IMR-90 (cell line): Measurements from ENCODE around the gene ZNF831. TPM values are rescaled to one million over a fixed set of nuclear protein-coding genes. Genes with fewer than 3 reads are reported as not detected.

Experiments
- ATAC-seq: fragments of 200-7000 bp; cut with Tn5 transposase; 2 replicates; pipeline ENCODE4 v1.9.1; 2020; ENCODE audit warnings: low read depth, mild to moderate bottlenecking, moderate library complexity
- BruUV-seq: library from RNA; stranded (reverse); fragments of 400-500 nt; replicated peaks from 2 replicates; lab custom pipeline; 2021; lab: Mats Ljungman, UMichigan
- CTCF ChIA-PET: fragments of 300-600 bp; formaldehyde crosslinking; extraction: SDS; loops from one replicate; lab custom pipeline; 2021; ENCODE audit warnings: antibody characterized with exemption; lab: Yijun Ruan, JAX
- POLR2A ChIA-PET: fragments of 300-600 bp; sonication (Branson Sonifier 250); formaldehyde crosslinking; loops from one replicate; lab custom pipeline; 2022; ENCODE audit warnings: antibody characterized with exemption; ENCODE audit not compliant: unreplicated experiment; lab: Charles Lee
- DNase-seq: peaks from one replicate; pipeline ENCODE4 v3.0.0; 2013
- H2AFZ ChIP-seq: replicated peaks from 2 replicates; pipeline ENCODE3; 2013; ENCODE audit warnings: low read length, mild to moderate bottlenecking; ENCODE audit not compliant: poor library complexity
- H2AK5ac ChIP-seq: 2 replicates; pipeline ENCODE4 v1.6.1; 2013; ENCODE audit warnings: low read depth, low read length, inconsistent platforms
- H2AK9ac ChIP-seq: replicated peaks from 2 replicates; pipeline ENCODE3; 2013; ENCODE audit warnings: mild to moderate bottlenecking, low read depth, low read length, moderate library complexity; ENCODE audit not compliant: poor library complexity
- H2BK120ac ChIP-seq: 2 replicates; pipeline ENCODE4 v1.6.1; 2013; ENCODE audit warnings: low read depth, low read length, inconsistent platforms
- H2BK15ac ChIP-seq: 3 replicates; pipeline ENCODE4 v1.6.1; 2013; ENCODE audit warnings: low read depth, low read length, inconsistent platforms
- H2BK20ac ChIP-seq: 2 replicates; pipeline ENCODE4 v1.6.1; 2013; ENCODE audit warnings: low read depth, mild to moderate bottlenecking, inconsistent platforms, low read length, moderate library complexity
- H2BK5ac ChIP-seq: 2 replicates; pipeline ENCODE4 v1.6.1; 2013; ENCODE audit warnings: mild to moderate bottlenecking, low read depth, low read length, inconsistent platforms; ENCODE audit not compliant: poor library complexity, severe bottlenecking
- H3K14ac ChIP-seq: replicated peaks from 2 replicates; pipeline ENCODE4 v1.6.1; 2013; ENCODE audit warnings: low read depth, low read length, inconsistent platforms
- H3K18ac ChIP-seq: 2 replicates; pipeline ENCODE4 v1.6.1; 2013; ENCODE audit warnings: low read depth, low read length, control low read depth
- H3K23ac ChIP-seq: 2 replicates; pipeline ENCODE4 v1.6.1; 2013; ENCODE audit warnings: low read depth, low read length, inconsistent platforms
- H3K27ac ChIP-seq: 2 replicates; pipeline ENCODE4 v1.5.1; 2013; ENCODE audit warnings: mild to moderate bottlenecking, control low read depth, low read length; ENCODE audit not compliant: insufficient read depth
- H3K27me3 ChIP-seq: 2 replicates; pipeline ENCODE4 v1.6.1; 2013; ENCODE audit warnings: low read length; ENCODE audit not compliant: control insufficient read depth, insufficient read depth
- H3K36me3 ChIP-seq: 2 replicates; pipeline ENCODE4 v1.6.1; 2013; ENCODE audit warnings: low read length, mixed read lengths; ENCODE audit not compliant: control insufficient read depth, insufficient read depth
- H3K4ac ChIP-seq: 2 replicates; pipeline ENCODE4 v1.6.1; 2013; ENCODE audit warnings: low read depth, low read length, inconsistent platforms
- H3K4me1 ChIP-seq: 2 replicates; pipeline ENCODE4 v1.6.1; 2013; ENCODE audit warnings: low read length, mixed read lengths; ENCODE audit not compliant: control insufficient read depth, insufficient read depth
- H3K4me2 ChIP-seq: 2 replicates; pipeline ENCODE4 v1.6.1; 2013; ENCODE audit warnings: low read depth, mild to moderate bottlenecking, control low read depth, low read length, moderate library complexity
- H3K4me3 ChIP-seq: 2 replicates; pipeline ENCODE4 v1.5.1; 2013; ENCODE audit warnings: low read depth, mild to moderate bottlenecking, control low read depth, low read length, moderate library complexity; ENCODE audit not compliant: insufficient read depth
- H3K56ac ChIP-seq: 2 replicates; pipeline ENCODE4 v1.6.1; 2013; ENCODE audit warnings: low read length, inconsistent platforms; ENCODE audit not compliant: insufficient read depth; ENCODE audit errors: extremely low read depth
- H3K79me1 ChIP-seq, 2 experiments: 2 replicates each; pipeline ENCODE4 v1.6.1; 2013; ENCODE audit warnings: low read length in 2 of 2, inconsistent platforms in 1 of 2, low read depth in 1 of 2
- H3K9ac ChIP-seq: 2 replicates; pipeline ENCODE4 v1.6.1; 2013; ENCODE audit warnings: low read depth, low read length, control low read depth
- H3K9me1 ChIP-seq: 2 replicates; pipeline ENCODE4 v1.6.1; 2013; ENCODE audit warnings: low read length, inconsistent platforms; ENCODE audit not compliant: insufficient read depth
- H3K9me3 ChIP-seq: 2 replicates; pipeline ENCODE4 v1.6.1; 2013; ENCODE audit warnings: low read length; ENCODE audit not compliant: control insufficient read depth, insufficient read depth
- H4K20me1 ChIP-seq: 2 replicates; pipeline ENCODE4 v1.6.1; 2013; ENCODE audit warnings: low read length, inconsistent platforms; ENCODE audit not compliant: insufficient read depth
- H4K5ac ChIP-seq: 2 replicates; pipeline ENCODE4 v1.6.1; 2013; ENCODE audit warnings: mild to moderate bottlenecking, low read depth, low read length, control low read depth
- H4K8ac ChIP-seq, 2 experiments: 2 replicates each; pipeline ENCODE4 v1.6.1; 2013; ENCODE audit warnings: low read depth in 2 of 2, low read length in 2 of 2, control low read depth in 1 of 2, inconsistent platforms in 1 of 2
- H4K91ac ChIP-seq: 2 replicates; pipeline ENCODE4 v1.6.1; 2013; ENCODE audit warnings: low read depth, low read length, inconsistent platforms; ENCODE audit not compliant: insufficient read depth
- BHLHE40 ChIP-seq: fragments of 150-350 bp; IDR thresholded peaks from 2 replicates; pipeline ENCODE4 v1.6.1; 2016; ENCODE audit warnings: mild to moderate bottlenecking, low read depth, low read length
- CHD1 ChIP-seq: IDR thresholded peaks from 2 replicates; pipeline ENCODE4 v1.6.1; 2012; ENCODE audit warnings: low read depth, low read length, improper control_type of control experiment
- MAFK ChIP-seq: IDR thresholded peaks from 2 replicates; pipeline ENCODE4 v1.6.1; 2012; ENCODE audit warnings: low read depth, low read length, improper control_type of control experiment
- MXI1 ChIP-seq: IDR thresholded peaks from 2 replicates; pipeline ENCODE4 v1.6.1; 2012; ENCODE audit warnings: low read depth, mild to moderate bottlenecking, low read length, moderate library complexity, borderline replicate concordance
- NFE2L2 ChIP-seq: fragments of 150-350 bp; IDR thresholded peaks from 2 replicates; pipeline ENCODE4 v1.6.1; 2016; ENCODE audit warnings: low read depth, mild to moderate bottlenecking, low read length
- SMC3 ChIP-seq: fragments of 150-350 bp; IDR thresholded peaks from 2 replicates; pipeline ENCODE4 v1.6.1; 2016; ENCODE audit warnings: low read depth, mild to moderate bottlenecking, antibody characterized with exemption, low read length, moderate library complexity
- WGBS, 2 experiments: methylation state at CpG; one replicate each; pipeline versions ENCODE4 v1.1.5 to v1.1.7; 2013; ENCODE audit warnings: missing lambda C conversion rate in 2 of 2; ENCODE audit not compliant: insufficient read length in 1 of 2; ENCODE audit errors: extremely low coverage in 2 of 2; 5-methylcytosine and 5-hydroxymethylcytosine counted together
- dilution Hi-C: fragments of 300-500 bp; cut with HindIII; formaldehyde crosslinking; loops from one replicate; pipeline ENCODE4 v1.14.3; 2018; ENCODE audit warnings: low sequenced_read_pairs; ENCODE audit not compliant: unreplicated experiment
- in situ Hi-C: fragments of 300-500 bp; cut with MboI; formaldehyde crosslinking; loops from 3 replicates; pipeline ENCODE4 v1.14.3; 2019; ENCODE audit warnings: low sequenced_read_pairs, inconsistent platforms, mixed read lengths
- intact Hi-C: fragments of 100-400 bp; cut with micrococcal nuclease; formaldehyde crosslinking; loops from 2 replicates; pipeline ENCODE4 v1.10.0; 2022
- polyA plus RNA-seq, 3 experiments: library from polyadenylated mRNA; depleted of rRNA; stranded (reverse); fragments of >200 nt; gene quantifications; 2 replicates each; pipeline ENCODE4 v1.2.3, GENCODE V29; 2012; ENCODE audit warnings: low replicate concordance in 1 of 3
- total RNA-seq: library from RNA; depleted of rRNA; stranded (reverse); fragments of >200 nt; gene quantifications from 2 replicates; pipeline ENCODE4 v1.2.3, GENCODE V29; 2012
- TF ChIP-seq, protein P1 (sequence below): fragments of 150-350 bp; IDR thresholded peaks from 2 replicates; pipeline ENCODE4 v1.6.1; 2017; ENCODE audit warnings: mild to moderate bottlenecking, antibody characterized with exemption, low read length, low read depth
- TF ChIP-seq, protein P2 (sequence below): fragments of 150-350 bp; IDR thresholded peaks from 2 replicates; pipeline ENCODE4 v1.6.1; 2016; ENCODE audit warnings: low read depth, mild to moderate bottlenecking, low read length, moderate library complexity, borderline replicate concordance

The ZNF831 gene
- total and polyA plus RNA-seq, 2 of the 4 experiments (the other 2 are of a cell fraction): not detected

DNA sequence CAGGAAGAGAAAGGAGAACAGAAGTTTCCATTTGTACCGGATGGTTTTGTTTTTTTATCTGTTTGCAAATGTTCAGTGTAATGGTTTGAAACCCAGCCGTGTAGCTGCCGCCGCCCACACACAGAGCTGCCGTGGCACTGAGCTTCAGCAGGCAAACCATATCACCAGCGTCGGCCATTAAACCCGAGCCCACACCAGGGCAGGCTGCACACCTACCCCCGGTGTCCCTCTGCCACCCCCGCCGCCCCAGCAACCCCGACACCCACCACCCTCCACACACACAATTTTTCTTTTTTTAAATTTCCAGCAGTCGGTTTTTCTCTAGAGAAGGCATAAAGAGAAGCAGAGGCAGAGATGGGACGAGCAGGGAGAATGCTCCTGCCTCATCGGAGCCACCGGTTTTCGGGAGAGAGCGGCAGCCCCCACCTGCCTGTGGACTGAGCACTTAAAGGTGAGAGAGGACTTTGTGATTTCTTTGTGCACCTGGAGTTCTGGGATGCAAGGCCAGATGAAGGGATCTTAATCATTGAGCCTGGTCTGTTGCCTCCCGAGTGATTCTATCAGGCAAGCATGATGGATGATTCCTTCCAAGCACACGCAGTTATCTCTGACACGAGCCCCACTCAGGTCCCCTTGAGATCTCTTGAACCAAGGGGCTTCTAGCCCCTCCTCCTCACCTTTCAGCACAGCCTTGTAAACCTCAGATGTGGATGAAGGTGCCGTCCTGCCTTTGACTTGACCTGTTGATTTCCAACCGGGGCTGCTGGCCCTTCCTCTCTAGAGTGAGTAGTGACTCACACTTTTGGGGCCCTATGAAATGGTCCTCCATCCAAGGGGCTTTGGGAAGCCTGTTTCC lies 17.5 kb upstream of the ZNF831 start:
- ATAC-seq: no peak
- no peak overlapping the region for H4K5ac ChIP-seq
- CTCF ChIA-PET: no interaction called here
- no peak overlapping the region for H3K9ac ChIP-seq
- H3K18ac ChIP-seq: no peak overlapping the region
- H3K27ac ChIP-seq: no peak overlapping the region
- no peaks in the 10 kb centered on the region for H3K9me1 ChIP-seq
- dilution Hi-C loops (no loop called here), in situ Hi-C loops (no loop called here), intact Hi-C loops (no loop called here)
- no peak overlapping the region for H2AK5ac ChIP-seq
- BruUV-seq: no TSS peak
- H3K14ac ChIP-seq: no peak overlapping the region
- POLR2A ChIA-PET: no interaction called here
- H3K9me3 ChIP-seq: 0 out of 2 replicates have a peak, but pooled peaks cover 2% of the 10 kb centered on the region
- 20% methylated on average over 1 of the region's 23 CpGs; no CpG with 5 or more reads in 1 of the 2 experiments for WGBS, 2 experiments
- DNase-seq: no peak
- H2AFZ ChIP-seq: no peak overlapping the region
- H3K23ac ChIP-seq: no peak overlapping the region
- H2BK20ac ChIP-seq: no peak overlapping the region
- H4K8ac ChIP-seq: no peak overlapping the region
- no peaks in the 10 kb centered on the region for H3K36me3 ChIP-seq
- H3K79me1 ChIP-seq: no peaks in the 10 kb centered on the region
- no peak overlapping the region for H3K4me3 ChIP-seq
- H2BK5ac ChIP-seq: no peak overlapping the region
- H2BK120ac ChIP-seq: no peak overlapping the region
- H4K91ac ChIP-seq: no peak overlapping the region
- H3K4me1 ChIP-seq: no peaks in the 10 kb centered on the region
- no peak overlapping the region for H2BK15ac ChIP-seq
- no peak for TF ChIP-seq SMC3
- TF ChIP-seq, protein P1, sequence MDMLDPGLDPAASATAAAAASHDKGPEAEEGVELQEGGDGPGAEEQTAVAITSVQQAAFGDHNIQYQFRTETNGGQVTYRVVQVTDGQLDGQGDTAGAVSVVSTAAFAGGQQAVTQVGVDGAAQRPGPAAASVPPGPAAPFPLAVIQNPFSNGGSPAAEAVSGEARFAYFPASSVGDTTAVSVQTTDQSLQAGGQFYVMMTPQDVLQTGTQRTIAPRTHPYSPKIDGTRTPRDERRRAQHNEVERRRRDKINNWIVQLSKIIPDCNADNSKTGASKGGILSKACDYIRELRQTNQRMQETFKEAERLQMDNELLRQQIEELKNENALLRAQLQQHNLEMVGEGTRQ: no peak
- no peak for TF ChIP-seq NFE2L2
- no peak for TF ChIP-seq MAFK
- no peak for TF ChIP-seq MXI1
- TF ChIP-seq, protein P2, sequence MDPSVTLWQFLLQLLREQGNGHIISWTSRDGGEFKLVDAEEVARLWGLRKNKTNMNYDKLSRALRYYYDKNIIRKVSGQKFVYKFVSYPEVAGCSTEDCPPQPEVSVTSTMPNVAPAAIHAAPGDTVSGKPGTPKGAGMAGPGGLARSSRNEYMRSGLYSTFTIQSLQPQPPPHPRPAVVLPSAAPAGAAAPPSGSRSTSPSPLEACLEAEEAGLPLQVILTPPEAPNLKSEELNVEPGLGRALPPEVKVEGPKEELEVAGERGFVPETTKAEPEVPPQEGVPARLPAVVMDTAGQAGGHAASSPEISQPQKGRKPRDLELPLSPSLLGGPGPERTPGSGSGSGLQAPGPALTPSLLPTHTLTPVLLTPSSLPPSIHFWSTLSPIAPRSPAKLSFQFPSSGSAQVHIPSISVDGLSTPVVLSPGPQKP: no peak
- TF ChIP-seq CHD1: no peak
- TF ChIP-seq BHLHE40: no peak
- no peak overlapping the region for H3K4me2 ChIP-seq
- H4K20me1 ChIP-seq: no peaks in the 10 kb centered on the region
- no peak overlapping the region for H2AK9ac ChIP-seq
- no peak overlapping the region for H3K4ac ChIP-seq
- H3K27me3 ChIP-seq: no peaks in the 10 kb centered on the region
- H3K56ac ChIP-seq: no peak overlapping the region
